Glutamatergic neuron (in vitro differentiated cells): ENCODE data around the gene HSPA1B. TPM values are rescaled to one million over a fixed set of nuclear protein-coding genes. Genes with fewer than 3 reads are reported as not detected.
"Not testable (repeated sequence)": the region's sequence is repeated elsewhere in the genome, so short reads cannot be mapped to it uniquely, and the experiment has no call there.

Experiments used
- DNase-seq: peaks from one replicate; pipeline ENCODE4 v3.0.0; 2022
- H3K27ac Mint-ChIP-seq: one replicate; pipeline ENCODE4 v1.8.0; 2020; ENCODE audit warnings: mild to moderate bottlenecking, mixed read lengths, inconsistent platforms; ENCODE audit not compliant: unreplicated experiment
- H3K27me3 Mint-ChIP-seq: one replicate; pipeline ENCODE4 v1.8.0; 2020; ENCODE audit warnings: mild to moderate bottlenecking, moderate library complexity, mixed read lengths, inconsistent platforms; ENCODE audit not compliant: unreplicated experiment
- H3K36me3 Mint-ChIP-seq: one replicate; pipeline ENCODE4 v1.8.0; 2020; ENCODE audit warnings: mild to moderate bottlenecking, mixed read lengths, inconsistent platforms; ENCODE audit not compliant: unreplicated experiment
- H3K4me1 Mint-ChIP-seq: one replicate; pipeline ENCODE4 v1.8.0; 2020; ENCODE audit warnings: mild to moderate bottlenecking, low read depth, mixed read lengths, inconsistent platforms; ENCODE audit not compliant: unreplicated experiment
- H3K4me3 Mint-ChIP-seq: one replicate; pipeline ENCODE4 v1.8.0; 2020; ENCODE audit warnings: mild to moderate bottlenecking, mixed read lengths, inconsistent platforms; ENCODE audit not compliant: unreplicated experiment
- H3K9me3 Mint-ChIP-seq: one replicate; pipeline ENCODE4 v1.8.0; 2020; ENCODE audit warnings: mild to moderate bottlenecking, moderate library complexity, mixed read lengths, inconsistent platforms; ENCODE audit not compliant: unreplicated experiment
- total RNA-seq: library from RNA; stranded (reverse); fragmentation: NEBNext Ultra II Directional; extraction: Animal tissue kit (Norgen Biotek cat#: 25700); gene quantifications from one replicate; pipeline ENCODE4 v1.2.1, GENCODE V29; 2021; ENCODE audit not compliant: unreplicated experiment
- TF ChIP-seq, protein P1 (sequence below): fragments of 200-600 bp; sonication (generic); IDR thresholded peaks from one replicate; pipeline ENCODE4 v1.5.0; 2021; ENCODE audit not compliant: partially characterized antibody, unreplicated experiment

HSPA1B gene
- total RNA-seq, 1 donor from 2014 or later, result 93.9 TPM

DNA sequence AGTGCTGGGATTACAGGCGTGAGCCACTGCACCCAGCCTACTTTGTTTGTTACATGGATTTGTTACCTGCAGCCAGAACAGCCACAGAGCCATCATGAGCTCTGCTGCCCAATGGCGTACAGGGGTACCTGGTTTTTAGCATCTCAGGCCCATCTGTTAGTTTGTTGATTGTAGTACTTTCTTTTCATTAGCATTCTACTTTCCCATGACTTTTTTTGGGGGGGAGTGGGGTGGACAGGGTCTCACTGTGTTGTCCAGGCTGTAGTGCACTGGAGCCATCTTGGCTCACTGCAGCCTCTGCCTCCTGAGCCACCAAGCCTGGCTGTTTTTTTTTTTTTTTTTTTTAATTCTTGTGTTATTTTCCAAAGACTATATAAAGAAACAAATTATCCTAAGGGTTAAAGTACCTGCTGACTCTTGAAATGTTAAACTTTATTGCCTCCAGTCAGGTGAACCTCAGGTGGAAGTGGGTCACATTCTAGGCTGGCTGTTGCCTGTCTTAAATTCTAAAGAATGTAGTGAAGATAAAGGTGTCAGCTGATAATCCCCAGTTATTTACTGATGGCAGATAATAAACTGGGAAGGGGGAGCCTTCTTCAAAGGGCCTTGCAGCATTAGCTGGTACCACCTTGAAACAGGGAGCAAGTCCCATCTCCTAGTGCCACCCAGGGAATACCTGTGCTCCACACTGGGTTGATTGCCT is 19.9 kb downstream of the HSPA1B start:
- Mint-ChIP-seq H3K4me1 (no peaks in the 10 kb centered on the region), H3K4me3 (no peak overlapping the region), H3K36me3 (no peaks in the 10 kb centered on the region)

DNA sequence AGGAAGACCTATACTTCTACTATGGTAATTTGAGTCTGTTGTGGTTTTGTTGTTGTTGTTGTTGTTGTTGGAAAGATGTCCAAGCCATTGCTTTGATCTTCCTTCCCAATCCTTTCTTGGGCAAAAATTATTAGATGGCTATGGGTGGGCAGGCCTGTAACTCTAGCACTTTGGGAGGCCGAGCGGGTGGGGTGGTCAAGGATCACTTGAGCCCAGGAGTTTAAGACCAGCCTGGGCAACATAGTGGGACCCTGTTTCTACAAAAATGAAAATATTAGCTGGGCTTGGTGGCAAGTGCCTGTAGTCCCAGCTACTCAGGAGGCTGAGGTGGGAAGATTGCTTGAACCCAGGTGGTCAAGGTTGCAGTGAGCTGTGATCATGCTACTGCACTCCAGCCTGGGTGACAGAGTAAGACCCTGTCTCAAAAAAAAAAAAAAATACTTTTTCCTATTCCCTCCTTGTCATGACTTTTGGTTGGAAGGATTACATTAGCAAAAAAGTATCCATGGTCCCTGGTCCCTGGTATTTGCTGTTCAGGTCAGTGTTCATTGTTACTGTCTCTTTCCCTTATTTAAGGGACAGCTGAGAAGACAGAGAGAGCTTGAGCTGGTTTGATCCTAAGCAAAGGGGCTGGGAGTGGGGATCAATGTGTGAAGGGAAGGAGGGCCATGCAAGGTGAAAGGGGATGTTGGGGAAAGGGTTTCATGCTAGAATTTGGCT is 23.4 kb downstream of the HSPA1B start:
- Mint-ChIP-seq H3K4me1 (no peaks in the 10 kb centered on the region), H3K36me3 (peaks cover 5% of the 10 kb centered on the region), H3K27me3 (peaks cover 4% of the 10 kb centered on the region), H3K27ac (no peak overlapping the region), H3K4me3 (no peak overlapping the region), H3K9me3 (no peaks in the 10 kb centered on the region)
- TF ChIP-seq, protein P1, sequence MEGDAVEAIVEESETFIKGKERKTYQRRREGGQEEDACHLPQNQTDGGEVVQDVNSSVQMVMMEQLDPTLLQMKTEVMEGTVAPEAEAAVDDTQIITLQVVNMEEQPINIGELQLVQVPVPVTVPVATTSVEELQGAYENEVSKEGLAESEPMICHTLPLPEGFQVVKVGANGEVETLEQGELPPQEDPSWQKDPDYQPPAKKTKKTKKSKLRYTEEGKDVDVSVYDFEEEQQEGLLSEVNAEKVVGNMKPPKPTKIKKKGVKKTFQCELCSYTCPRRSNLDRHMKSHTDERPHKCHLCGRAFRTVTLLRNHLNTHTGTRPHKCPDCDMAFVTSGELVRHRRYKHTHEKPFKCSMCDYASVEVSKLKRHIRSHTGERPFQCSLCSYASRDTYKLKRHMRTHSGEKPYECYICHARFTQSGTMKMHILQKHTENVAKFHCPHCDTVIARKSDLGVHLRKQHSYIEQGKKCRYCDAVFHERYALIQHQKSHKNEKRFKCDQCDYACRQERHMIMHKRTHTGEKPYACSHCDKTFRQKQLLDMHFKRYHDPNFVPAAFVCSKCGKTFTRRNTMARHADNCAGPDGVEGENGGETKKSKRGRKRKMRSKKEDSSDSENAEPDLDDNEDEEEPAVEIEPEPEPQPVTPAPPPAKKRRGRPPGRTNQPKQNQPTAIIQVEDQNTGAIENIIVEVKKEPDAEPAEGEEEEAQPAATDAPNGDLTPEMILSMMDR, result no peak
- DNase-seq, result no peak

More for the DNA sequence above, 19.9 kb downstream of the HSPA1B start:
- Mint-ChIP-seq H3K27ac (no peak overlapping the region), H3K27me3 (peaks cover 4% of the 10 kb centered on the region), H3K9me3 (no peaks in the 10 kb centered on the region)
- TF ChIP-seq, protein P1, result no peak
- no peak for DNase-seq

DNA sequence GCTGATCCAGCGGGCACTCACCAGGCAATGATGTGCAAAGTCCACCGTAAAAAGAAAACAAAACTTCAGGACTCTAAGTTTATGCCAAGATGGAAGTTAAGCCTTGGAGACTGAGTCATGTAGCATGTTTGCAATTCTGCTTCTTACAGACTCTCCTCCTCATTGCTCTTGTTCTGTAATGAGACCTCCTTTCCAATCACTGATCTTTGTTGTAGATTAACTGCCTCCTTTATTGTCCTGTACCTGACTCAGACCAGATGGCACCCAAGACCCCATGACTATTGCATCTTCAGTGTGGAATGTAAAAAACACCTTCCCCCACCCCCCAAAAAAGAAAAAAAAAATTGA is 23.9 kb downstream of the HSPA1B start:
- TF ChIP-seq, protein P1, result no peak

DNA sequence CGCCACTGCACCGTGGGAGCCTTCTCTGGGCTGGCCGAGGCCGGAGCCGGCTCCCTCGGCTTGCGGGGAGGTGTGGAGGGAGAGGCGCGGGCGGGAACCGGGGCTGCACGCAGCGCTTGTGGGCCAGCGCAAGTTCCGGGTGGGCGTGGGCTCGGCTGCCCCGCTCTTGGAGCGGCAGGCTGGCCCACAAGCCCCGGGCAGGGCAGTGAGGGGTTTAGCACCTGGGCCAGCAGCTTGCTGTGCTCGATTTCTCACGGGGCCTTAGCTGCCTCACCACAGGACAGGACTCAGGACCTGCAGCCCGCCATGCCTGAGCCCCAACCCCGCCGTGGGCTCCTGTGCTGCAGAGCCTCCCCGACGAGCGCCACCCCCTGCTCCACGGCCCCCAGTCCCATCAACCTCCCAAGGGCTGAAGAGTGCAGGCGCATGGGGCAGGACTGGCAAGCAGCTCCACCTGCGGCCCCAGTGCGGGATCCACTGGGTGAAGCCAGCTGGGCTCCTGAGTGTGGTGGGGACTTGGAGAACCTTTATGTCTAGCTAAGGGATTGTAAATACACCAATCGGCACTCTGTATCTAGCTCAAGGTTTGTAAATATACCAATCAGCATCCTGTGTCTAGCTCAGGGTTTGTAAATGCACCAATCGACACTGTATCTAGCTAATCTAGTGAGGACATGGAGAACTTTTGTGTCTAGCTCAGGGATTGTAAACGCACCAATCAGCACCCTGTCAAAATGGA is 24.6 kb downstream of the HSPA1B start:
- not testable (repeated sequence) for H3K27me3 Mint-ChIP-seq, H3K4me3 Mint-ChIP-seq, H3K4me1 Mint-ChIP-seq, DNase-seq, H3K9me3 Mint-ChIP-seq, H3K27ac Mint-ChIP-seq, H3K36me3 Mint-ChIP-seq

More for the DNA sequence above, 23.9 kb downstream of the HSPA1B start:
- H3K4me3 Mint-ChIP-seq, result no peak overlapping the region
- H3K27me3 Mint-ChIP-seq, result peaks cover 5% of the 10 kb centered on the region
- no peak for DNase-seq
- no peak overlapping the region for H3K27ac Mint-ChIP-seq
- peaks cover 5% of the 10 kb centered on the region for H3K36me3 Mint-ChIP-seq
- no peaks in the 10 kb centered on the region for H3K9me3 Mint-ChIP-seq
- H3K4me1 Mint-ChIP-seq, result no peaks in the 10 kb centered on the region

DNA sequence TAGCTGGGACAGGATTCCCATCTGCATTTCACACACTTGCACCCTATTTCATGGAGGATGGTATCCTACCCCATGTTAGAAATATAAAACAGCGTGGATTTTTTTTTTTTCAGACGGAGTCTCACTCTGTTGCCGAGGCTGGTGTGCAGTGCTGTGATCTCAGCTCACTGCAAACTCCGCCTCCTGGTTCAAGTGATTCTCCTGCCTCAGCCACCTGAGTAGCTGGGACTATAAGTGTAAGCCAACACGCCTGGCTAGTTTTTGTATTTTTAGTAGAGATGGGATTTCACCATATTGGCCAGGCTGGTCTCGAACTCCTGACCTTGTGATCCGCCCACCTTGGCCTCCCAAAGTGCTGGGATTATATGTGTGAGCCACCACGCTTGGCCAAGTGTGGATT is 30.2 kb downstream of the HSPA1B start:
- not testable (repeated sequence) for H3K4me1 Mint-ChIP-seq, H3K27ac Mint-ChIP-seq, H3K27me3 Mint-ChIP-seq, H3K4me3 Mint-ChIP-seq, H3K36me3 Mint-ChIP-seq, H3K9me3 Mint-ChIP-seq, DNase-seq

DNA sequence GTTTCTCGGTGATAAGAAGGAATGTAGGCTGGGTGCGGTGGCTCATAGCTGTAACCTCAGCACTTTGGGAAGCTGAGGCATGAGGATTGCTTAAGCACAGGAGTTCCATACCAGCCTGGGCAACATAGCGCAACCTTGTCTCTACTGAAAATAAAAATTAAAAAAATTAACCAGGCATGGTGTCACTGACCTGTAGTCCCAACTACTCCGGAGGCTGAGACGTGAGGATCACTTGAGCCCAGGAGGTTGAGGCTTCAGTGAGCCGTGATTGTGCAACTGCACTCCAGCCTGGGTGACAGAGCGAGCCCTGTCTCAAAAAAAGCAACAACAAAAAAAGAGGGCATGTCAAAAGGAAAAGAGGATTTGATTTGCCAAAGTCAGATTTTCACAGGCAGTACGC is 31.2 kb downstream of the HSPA1B start:
- H3K4me1 Mint-ChIP-seq, result no peaks in the 10 kb centered on the region
- TF ChIP-seq, protein P1, result no peak
- no peak overlapping the region for H3K27ac Mint-ChIP-seq
- H3K27me3 Mint-ChIP-seq, result peaks cover 10% of the 10 kb centered on the region
- no peak for DNase-seq
- peaks cover 2% of the 10 kb centered on the region for H3K9me3 Mint-ChIP-seq
- H3K4me3 Mint-ChIP-seq, result no peak overlapping the region
- no peaks in the 10 kb centered on the region for H3K36me3 Mint-ChIP-seq
